ENCODE results near the gene FOSB. TPM values are rescaled to one million over a fixed set of nuclear protein-coding genes. Genes with fewer than 3 reads are reported as not detected.
A peak's percentile ranks its signal among the peaks of the same experiment; 100 is the strongest.

FOSB gene
- total RNA-seq, 4 donors from 2014 or later = 0.60 to 4.9 (median 1.8) TPM

GRCh38 chr19:45511074-45511473 is 43.3 kb downstream of the FOSB start:
- Histone ChIP-seq H3K36me3 (peaks cover 0 to 5% (median 0%) of the 10 kb centered on the region in 3 donors), H3K9me3 (no peaks in the 10 kb centered on the region), H3K27ac (no peak overlapping the region), H3K4me1 (peaks cover 0 to 72% (median 37%) of the 10 kb centered on the region in 4 donors), H3K4me3 (no peak overlapping the region), H3K27me3 (no peaks in the 10 kb centered on the region)
- no peak for TF ChIP-seq EP300 (IDR thresholded peaks at IDR 0.05)
- no peak for TF ChIP-seq CTCF (IDR thresholded peaks at IDR 0.05)
- no peak for TF ChIP-seq POLR2A (IDR thresholded peaks at IDR 0.05)
- DNase-seq (ENCODE audit: low spot score in 2 of 2) = no peak
- 91 to 94% methylated on average over 5 of the region's 5 CpGs for WGBS, 2 donors

GRCh38 chr19:45512881-45513483 is 45.2 kb downstream of the FOSB start:
- TF ChIP-seq CTCF (IDR thresholded peaks at IDR 0.05) = no peak
- TF ChIP-seq EP300 (IDR thresholded peaks at IDR 0.05) = no peak
- Histone ChIP-seq H3K27ac (peak overlapping the region in 1 of 4 donors; percentile 1), H3K4me1 (peaks cover 0 to 73% (median 37%) of the 10 kb centered on the region in 4 donors), H3K36me3 (peaks cover 0 to 19% (median 6%) of the 10 kb centered on the region in 3 donors), H3K9me3 (no peaks in the 10 kb centered on the region), H3K4me3 (no peak overlapping the region), H3K27me3 (no peaks in the 10 kb centered on the region)
- DNase-seq (ENCODE audit: low spot score in 2 of 2) = no peak
- 83 to 86% methylated on average over 6 of the region's 6 CpGs for WGBS, 2 donors

- no peaks in the 10 kb centered on the region for H3K9me3 ChIP-seq
- H3K27me3 ChIP-seq = no peaks in the 10 kb centered on the region
- TF ChIP-seq EP300 (IDR thresholded peaks at IDR 0.05) = no peak
- TF ChIP-seq POLR2A (IDR thresholded peaks at IDR 0.05) = no peak
- no peak for TF ChIP-seq CTCF (IDR thresholded peaks at IDR 0.05)
- peaks cover 0 to 60% (median 31%) of the 10 kb centered on the region in 4 donors for H3K4me1 ChIP-seq
- H3K27ac ChIP-seq = peak overlapping the region in 3 of 4 donors; percentile 74 to 76 (median 75)
- peaks cover 0 to 35% (median 13%) of the 10 kb centered on the region in 3 donors for H3K36me3 ChIP-seq
- no peak for DNase-seq (ENCODE audit: low spot score in 2 of 2)
- H3K4me3 ChIP-seq = no peak overlapping the region
- 33 to 34% methylated on average over 13 of the region's 13 CpGs for WGBS, 2 donors
Measured at GRCh38 chr19:45514376-45515051, 46.7 kb downstream of the FOSB start.

GRCh38 chr19:45515081-45515624 is 47.4 kb downstream of the FOSB start:
- Histone ChIP-seq H3K36me3 (peaks cover 0 to 40% (median 16%) of the 10 kb centered on the region in 3 donors), H3K9me3 (no peaks in the 10 kb centered on the region), H3K4me3 (no peak overlapping the region), H3K4me1 (peaks cover 0 to 54% (median 26%) of the 10 kb centered on the region in 4 donors), H3K27ac (peak overlapping the region in 3 of 4 donors; percentile 74 to 76 (median 75)), H3K27me3 (no peaks in the 10 kb centered on the region)
- peak in 1 of 2 donors; percentile 12 for TF ChIP-seq POLR2A (IDR thresholded peaks at IDR 0.05)
- no peak for TF ChIP-seq CTCF (IDR thresholded peaks at IDR 0.05)
- peak in 1 of 2 donors; percentile 46 for TF ChIP-seq EP300 (IDR thresholded peaks at IDR 0.05)
- WGBS, 2 donors = 75 to 82% methylated on average over 10 of the region's 10 CpGs
- DNase-seq (ENCODE audit: low spot score in 2 of 2) = peak in 1 of 2 donors; percentile 56

Measured in tibial nerve (tissue), 4 donors.